ENCODE data around the gene DHX34. TPM values are rescaled to one million over a fixed set of nuclear protein-coding genes. Genes with fewer than 3 reads are reported as not detected.

DHX34 gene
- polyA plus RNA-seq, 3 donors, result 3.4 to 34.4 (median 3.8) TPM

- H3K4me3 ChIP-seq (replicated peaks in 1 of 3; ENCODE audit: low read depth in 2 of 3, low read length in 3 of 3), result no peak overlapping the region
- no peak overlapping the region for H2AFZ ChIP-seq (ENCODE audit: insufficient read depth, low read depth, low read length, poor library complexity, severe bottlenecking)
- H3K9me3 ChIP-seq (replicated peaks in 1 of 2; ENCODE audit: control insufficient read depth in 1 of 2, insufficient read depth in 1 of 2, low read length in 2 of 2), result no peaks in the 10 kb centered on the region
- H3K9me3 Mint-ChIP-seq, result peaks cover 0 to 15% (median 5%) of the 10 kb centered on the region in 7 donors
- H4K20me1 ChIP-seq (ENCODE audit: insufficient read depth, low read length), result no peaks in the 10 kb centered on the region
- peaks cover 33 to 49% of the 10 kb centered on the region in 2 donors for H3K36me3 Mint-ChIP-seq
- intact Hi-C loops (cut with micrococcal nuclease), result no loop called here
- no peak overlapping the region for H3K27ac ChIP-seq (ENCODE audit: low read depth in 1 of 2, low read length in 2 of 2)
- no peak for DNase-seq
- no peaks in the 10 kb centered on the region for H3K27me3 ChIP-seq (ENCODE audit: control insufficient read depth in 2 of 2, insufficient read depth in 2 of 2, low read length in 2 of 2)
- no peak overlapping the region for H3K9ac ChIP-seq (ENCODE audit: insufficient read depth, low read length, poor library complexity, severe bottlenecking)
- H3K4me2 ChIP-seq (replicated peaks; ENCODE audit: extremely low read depth, low read length, poor library complexity, severe bottlenecking), result no peak overlapping the region
- no peak for TF ChIP-seq CTCF (IDR thresholded peaks at IDR 0.05)
- peaks cover 7% of the 10 kb centered on the region for H3K79me2 ChIP-seq (ENCODE audit: insufficient read depth, low read length)
- H3K4me3 Mint-ChIP-seq, result peak overlapping the region in 1 of 2 donors; percentile 46
- H3K27ac Mint-ChIP-seq, result peak overlapping the region; percentile 60 to 81 (median 69)
- 94% methylated on average over 6 of the region's 10 CpGs for WGBS (ENCODE audit: insufficient coverage)
- H3K4me1 Mint-ChIP-seq, result peaks cover 50% of the 10 kb centered on the region
- peaks cover 4 to 7% (median 7%) of the 10 kb centered on the region in 3 donors for H3K27me3 Mint-ChIP-seq (ENCODE audit: low read depth in 3 of 3)
- peaks cover 16 to 31% of the 10 kb centered on the region in 2 donors for H3K36me3 ChIP-seq (replicated peaks in 1 of 2; ENCODE audit: control insufficient read depth in 1 of 2, insufficient read depth in 2 of 2, low read length in 2 of 2)
- H3K4me1 ChIP-seq (ENCODE audit: control insufficient read depth in 1 of 2, insufficient read depth in 2 of 2, low read length in 2 of 2), result peaks cover 40 to 45% of the 10 kb centered on the region in 2 donors
These were observed 9.8 kb upstream of the DHX34 start for GRCh38 chr19:47339196-47339880.

DNA sequence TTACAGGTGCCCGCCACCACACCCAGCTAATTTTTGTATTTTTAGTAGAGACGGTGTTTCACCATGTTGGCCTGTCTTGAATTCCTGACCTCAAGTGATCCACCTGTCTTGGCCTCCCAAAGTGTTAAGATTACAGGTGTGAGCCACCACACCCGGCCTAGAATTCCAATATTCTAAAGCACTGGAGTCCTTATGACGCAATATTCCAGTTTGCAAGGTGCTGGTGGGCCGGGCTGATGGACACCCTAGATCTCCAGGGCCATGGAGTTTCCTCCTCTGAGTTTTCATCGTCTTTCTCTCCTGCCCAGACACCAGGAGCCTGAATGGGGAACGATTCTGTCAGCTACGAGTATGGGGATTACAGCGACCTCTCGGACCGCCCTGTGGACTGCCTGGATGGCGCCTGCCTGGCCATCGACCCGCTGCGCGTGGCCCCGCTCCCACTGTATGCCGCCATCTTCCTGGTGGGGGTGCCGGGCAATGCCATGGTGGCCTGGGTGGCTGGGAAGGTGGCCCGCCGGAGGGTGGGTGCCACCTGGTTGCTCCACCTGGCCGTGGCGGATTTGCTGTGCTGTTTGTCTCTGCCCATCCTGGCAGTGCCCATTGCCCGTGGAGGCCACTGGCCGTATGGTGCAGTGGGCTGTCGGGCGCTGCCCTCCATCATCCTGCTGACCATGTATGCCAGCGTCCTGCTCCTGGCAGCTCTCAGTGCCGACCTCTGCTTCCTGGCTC is 8.5 kb upstream of the DHX34 start:
- no peak overlapping the region for H2AFZ ChIP-seq (ENCODE audit: insufficient read depth, low read depth, low read length, poor library complexity, severe bottlenecking)
- Mint-ChIP-seq H3K4me1 (peaks cover 39% of the 10 kb centered on the region), H3K36me3 (peaks cover 33 to 49% of the 10 kb centered on the region in 2 donors), H3K9me3 (peaks cover 0 to 15% (median 5%) of the 10 kb centered on the region in 7 donors), H3K4me3 (no peak overlapping the region), H3K27me3 (ENCODE audit: low read depth in 3 of 3) (peaks cover 3 to 7% (median 7%) of the 10 kb centered on the region in 3 donors), H3K27ac (peak overlapping the region in 1 of 7 donors; percentile 6)
- no peak for TF ChIP-seq CTCF (IDR thresholded peaks at IDR 0.05)
- 95% methylated on average over 28 of the region's 29 CpGs for WGBS (ENCODE audit: insufficient coverage)
- H3K9ac ChIP-seq (ENCODE audit: insufficient read depth, low read length, poor library complexity, severe bottlenecking), result no peak overlapping the region
- H3K36me3 ChIP-seq (replicated peaks in 1 of 2; ENCODE audit: control insufficient read depth in 1 of 2, insufficient read depth in 2 of 2, low read length in 2 of 2), result peaks cover 16 to 31% of the 10 kb centered on the region in 2 donors
- peaks cover 27 to 34% of the 10 kb centered on the region in 2 donors for H3K4me1 ChIP-seq (ENCODE audit: control insufficient read depth in 1 of 2, insufficient read depth in 2 of 2, low read length in 2 of 2)
- no peaks in the 10 kb centered on the region for H3K27me3 ChIP-seq (ENCODE audit: control insufficient read depth in 2 of 2, insufficient read depth in 2 of 2, low read length in 2 of 2)
- no peak for DNase-seq
- H3K27ac ChIP-seq (ENCODE audit: low read depth in 1 of 2, low read length in 2 of 2), result no peak overlapping the region
- no peak overlapping the region for H3K4me2 ChIP-seq (replicated peaks; ENCODE audit: extremely low read depth, low read length, poor library complexity, severe bottlenecking)
- H4K20me1 ChIP-seq (ENCODE audit: insufficient read depth, low read length), result no peaks in the 10 kb centered on the region
- no peaks in the 10 kb centered on the region for H3K9me3 ChIP-seq (replicated peaks in 1 of 2; ENCODE audit: control insufficient read depth in 1 of 2, insufficient read depth in 1 of 2, low read length in 2 of 2)
- H3K4me3 ChIP-seq (replicated peaks in 1 of 3; ENCODE audit: low read depth in 2 of 3, low read length in 3 of 3), result no peak overlapping the region
- H3K79me2 ChIP-seq (ENCODE audit: insufficient read depth, low read length), result peaks cover 7% of the 10 kb centered on the region
- intact Hi-C loops (cut with micrococcal nuclease), result no loop called here
